ENCODE measurements around the gene TOX3. TPM values are rescaled to one million over a fixed set of nuclear protein-coding genes. Genes with fewer than 3 reads are reported as not detected.

The TOX3 gene
- total RNA-seq, 1 experiment from 2014 or later, result not detected

DNA sequence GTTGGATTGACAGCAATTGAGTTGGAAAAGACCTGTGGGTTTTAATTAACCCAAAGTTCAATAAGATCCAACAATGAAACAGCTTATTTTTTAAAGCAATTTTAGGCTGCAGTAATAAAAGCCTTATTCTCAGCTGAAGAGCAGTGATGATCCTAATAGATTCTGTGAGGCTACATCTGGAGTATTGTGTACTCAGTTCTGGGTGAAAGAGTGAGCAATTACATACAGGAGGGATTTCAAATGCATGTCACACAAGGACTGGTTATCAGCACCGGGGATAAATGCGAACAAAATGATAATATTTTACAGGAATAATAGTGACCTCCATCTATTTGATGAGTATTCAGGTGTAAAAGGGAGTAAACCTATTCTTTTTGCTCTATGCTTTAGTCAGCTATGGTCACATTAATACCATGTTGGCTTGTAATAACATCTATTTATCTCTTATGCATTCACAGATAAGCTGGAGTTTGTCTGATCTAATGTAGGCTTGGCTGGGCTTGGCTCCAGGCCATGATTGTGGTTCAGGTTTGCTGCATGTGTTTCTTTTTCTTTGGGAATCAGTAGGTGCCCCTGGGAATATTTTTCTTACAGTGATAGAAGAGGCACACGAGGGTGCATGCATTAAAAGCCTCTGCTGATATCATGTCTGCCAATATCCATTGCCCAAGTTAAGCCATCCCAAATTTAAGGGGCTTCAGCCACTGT is 22.2 kb upstream of the TOX3 start:
- Histone ChIP-seq H3K4me2 (ENCODE audit: low read depth, low read length, poor library complexity, severe bottlenecking) (no peak overlapping the region), H3K4me3 (ENCODE audit: low read length) (no peak overlapping the region), H4K20me1 (ENCODE audit: insufficient read depth, low read depth, low read length) (no peaks in the 10 kb centered on the region), H3K9ac (ENCODE audit: low read length) (no peak overlapping the region), H3K9me2 (replicated peaks; ENCODE audit: insufficient read depth, low read length) (no peaks in the 10 kb centered on the region), H3K9me3 (ENCODE audit: low read length) (no peaks in the 10 kb centered on the region), H3K36me3 (ENCODE audit: insufficient read depth, low read length) (no peaks in the 10 kb centered on the region), H3K27ac (ENCODE audit: low read length) (no peak overlapping the region), H3K79me2 (ENCODE audit: low read length) (no peaks in the 10 kb centered on the region), H2AFZ (ENCODE audit: low read length) (no peak overlapping the region), H3K27me3 (ENCODE audit: low read length) (no peaks in the 10 kb centered on the region), H3K4me1 (ENCODE audit: low read length) (no peaks in the 10 kb centered on the region)
- DNase-seq, result no peak

GRCh38 chr16:52568495-52568894 is 21.6 kb upstream of the TOX3 start:
- Histone ChIP-seq H3K27ac (ENCODE audit: low read length) (no peak overlapping the region), H3K36me3 (ENCODE audit: insufficient read depth, low read length) (no peaks in the 10 kb centered on the region), H3K4me1 (ENCODE audit: low read length) (no peaks in the 10 kb centered on the region), H3K4me2 (ENCODE audit: low read depth, low read length, poor library complexity, severe bottlenecking) (no peak overlapping the region), H3K4me3 (ENCODE audit: low read length) (no peak overlapping the region), H4K20me1 (ENCODE audit: insufficient read depth, low read depth, low read length) (no peaks in the 10 kb centered on the region), H3K9me3 (ENCODE audit: low read length) (no peaks in the 10 kb centered on the region), H3K79me2 (ENCODE audit: low read length) (no peaks in the 10 kb centered on the region), H2AFZ (ENCODE audit: low read length) (no peak overlapping the region), H3K27me3 (ENCODE audit: low read length) (no peaks in the 10 kb centered on the region), H3K9ac (ENCODE audit: low read length) (no peak overlapping the region), H3K9me2 (replicated peaks; ENCODE audit: insufficient read depth, low read length) (no peaks in the 10 kb centered on the region)
- no peak for DNase-seq

- DNase-seq, result no peak
These were observed 20.2 kb upstream of the TOX3 start for GRCh38 chr16:52567193-52567592.

DNA sequence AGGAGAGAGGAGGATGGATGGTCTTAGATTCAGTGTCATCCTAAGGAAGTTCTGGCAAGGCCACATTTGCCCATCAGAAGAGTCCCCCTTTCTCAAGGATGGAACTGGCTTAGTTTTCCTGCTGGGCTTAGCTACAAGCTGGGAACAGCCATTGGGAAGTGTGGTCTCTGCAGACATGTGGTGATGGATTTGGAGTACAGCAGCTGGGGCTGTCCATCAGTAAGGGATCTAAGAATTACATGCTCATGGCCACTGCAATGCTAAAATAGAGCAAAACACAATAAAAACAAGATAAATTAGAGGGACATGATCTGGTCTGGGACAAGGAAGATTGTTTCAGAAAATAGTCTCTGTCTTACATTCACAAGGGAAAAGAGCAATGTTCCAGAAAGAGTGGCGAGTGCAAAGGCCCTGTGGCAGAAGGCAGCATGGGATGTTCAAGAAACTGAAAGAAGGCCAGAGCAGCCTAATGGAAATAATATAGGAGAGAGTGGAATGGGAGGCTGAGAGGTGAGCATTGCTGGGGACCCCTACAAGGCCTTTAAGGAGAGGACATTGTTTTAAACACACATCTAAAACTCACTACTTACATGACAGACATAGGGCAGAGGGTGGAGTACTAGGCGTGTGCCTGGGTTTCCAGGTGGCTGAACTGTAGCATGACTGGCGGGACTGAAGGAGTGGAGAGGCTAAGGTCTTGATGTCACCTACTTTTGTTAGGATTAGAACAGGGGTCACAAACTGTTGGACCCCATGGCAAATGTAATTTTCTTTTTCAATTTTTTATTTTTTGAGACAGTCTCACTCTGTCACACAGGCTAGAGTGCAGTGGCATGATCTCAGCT is 17.0 kb upstream of the TOX3 start:
- H3K79me2 ChIP-seq (ENCODE audit: low read length), result no peaks in the 10 kb centered on the region
- no peak overlapping the region for H2AFZ ChIP-seq (ENCODE audit: low read length)
- H3K9me3 ChIP-seq (ENCODE audit: low read length), result no peaks in the 10 kb centered on the region
- H3K9ac ChIP-seq (ENCODE audit: low read length), result no peak overlapping the region
- H3K36me3 ChIP-seq (ENCODE audit: insufficient read depth, low read length), result no peaks in the 10 kb centered on the region
- no peak overlapping the region for H3K27ac ChIP-seq (ENCODE audit: low read length)
- DNase-seq, result no peak
- H4K20me1 ChIP-seq (ENCODE audit: insufficient read depth, low read depth, low read length), result no peaks in the 10 kb centered on the region
- H3K4me1 ChIP-seq (ENCODE audit: low read length), result no peaks in the 10 kb centered on the region
- no peaks in the 10 kb centered on the region for H3K9me2 ChIP-seq (replicated peaks; ENCODE audit: insufficient read depth, low read length)
- H3K4me3 ChIP-seq (ENCODE audit: low read length), result no peak overlapping the region
- no peaks in the 10 kb centered on the region for H3K27me3 ChIP-seq (ENCODE audit: low read length)
- H3K4me2 ChIP-seq (ENCODE audit: low read depth, low read length, poor library complexity, severe bottlenecking), result no peak overlapping the region

More at GRCh38 chr16:52567193-52567592, 20.2 kb upstream of the TOX3 start:
- H3K4me2 ChIP-seq (ENCODE audit: low read depth, low read length, poor library complexity, severe bottlenecking), result no peak overlapping the region
- H3K79me2 ChIP-seq (ENCODE audit: low read length), result no peaks in the 10 kb centered on the region
- H3K9ac ChIP-seq (ENCODE audit: low read length), result no peak overlapping the region
- H3K9me3 ChIP-seq (ENCODE audit: low read length), result no peaks in the 10 kb centered on the region
- no peaks in the 10 kb centered on the region for H3K36me3 ChIP-seq (ENCODE audit: insufficient read depth, low read length)
- no peaks in the 10 kb centered on the region for H3K4me1 ChIP-seq (ENCODE audit: low read length)
- no peaks in the 10 kb centered on the region for H4K20me1 ChIP-seq (ENCODE audit: insufficient read depth, low read depth, low read length)
- no peak overlapping the region for H2AFZ ChIP-seq (ENCODE audit: low read length)
- H3K27ac ChIP-seq (ENCODE audit: low read length), result no peak overlapping the region
- no peaks in the 10 kb centered on the region for H3K27me3 ChIP-seq (ENCODE audit: low read length)
- H3K9me2 ChIP-seq (replicated peaks; ENCODE audit: insufficient read depth, low read length), result no peaks in the 10 kb centered on the region
- no peak overlapping the region for H3K4me3 ChIP-seq (ENCODE audit: low read length)

DNA sequence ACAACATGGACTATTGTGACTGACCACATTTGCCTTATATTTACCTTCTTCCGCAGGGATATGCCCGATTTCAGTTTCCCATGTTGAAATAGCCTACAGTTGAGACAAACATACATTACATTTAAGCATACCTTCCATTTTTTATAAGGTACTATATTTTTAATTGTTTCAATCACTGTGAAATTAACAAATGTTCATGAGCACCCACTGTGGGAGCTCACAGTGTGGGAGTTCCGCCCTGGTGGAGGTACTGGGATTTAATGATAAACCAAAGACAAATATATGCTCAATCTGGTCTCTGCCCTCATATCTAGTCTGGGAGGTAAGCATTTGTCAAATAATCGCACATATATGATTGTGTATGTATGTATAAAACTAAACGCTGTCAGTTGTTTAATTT is 15.8 kb upstream of the TOX3 start:
- Histone ChIP-seq H3K9me2 (replicated peaks; ENCODE audit: insufficient read depth, low read length) (no peaks in the 10 kb centered on the region), H4K20me1 (ENCODE audit: insufficient read depth, low read depth, low read length) (no peaks in the 10 kb centered on the region), H3K27me3 (ENCODE audit: low read length) (no peaks in the 10 kb centered on the region), H3K4me2 (ENCODE audit: low read depth, low read length, poor library complexity, severe bottlenecking) (no peak overlapping the region), H3K4me3 (ENCODE audit: low read length) (no peak overlapping the region), H3K9ac (ENCODE audit: low read length) (no peak overlapping the region), H3K36me3 (ENCODE audit: insufficient read depth, low read length) (no peaks in the 10 kb centered on the region), H3K27ac (ENCODE audit: low read length) (no peak overlapping the region), H3K9me3 (ENCODE audit: low read length) (no peaks in the 10 kb centered on the region), H3K4me1 (ENCODE audit: low read length) (no peaks in the 10 kb centered on the region), H2AFZ (ENCODE audit: low read length) (no peak overlapping the region), H3K79me2 (ENCODE audit: low read length) (no peaks in the 10 kb centered on the region)
- DNase-seq, result no peak

- H3K4me1 ChIP-seq (ENCODE audit: low read length), result no peaks in the 10 kb centered on the region
- H3K27ac ChIP-seq (ENCODE audit: low read length), result no peak overlapping the region
- H3K79me2 ChIP-seq (ENCODE audit: low read length), result no peaks in the 10 kb centered on the region
- H4K20me1 ChIP-seq (ENCODE audit: insufficient read depth, low read depth, low read length), result no peaks in the 10 kb centered on the region
- no peak overlapping the region for H3K4me2 ChIP-seq (ENCODE audit: low read depth, low read length, poor library complexity, severe bottlenecking)
- H3K4me3 ChIP-seq (ENCODE audit: low read length), result no peak overlapping the region
- H3K36me3 ChIP-seq (ENCODE audit: insufficient read depth, low read length), result no peaks in the 10 kb centered on the region
- H3K9me3 ChIP-seq (ENCODE audit: low read length), result no peaks in the 10 kb centered on the region
- DNase-seq, result no peak
- no peaks in the 10 kb centered on the region for H3K27me3 ChIP-seq (ENCODE audit: low read length)
- H3K9me2 ChIP-seq (replicated peaks; ENCODE audit: insufficient read depth, low read length), result no peaks in the 10 kb centered on the region
- H2AFZ ChIP-seq (ENCODE audit: low read length), result no peak overlapping the region
- no peak overlapping the region for H3K9ac ChIP-seq (ENCODE audit: low read length)
These were observed 15.2 kb upstream of the TOX3 start for GRCh38 chr16:52561910-52562741.

GRCh38 chr16:52558448-52558847 is 11.5 kb upstream of the TOX3 start:
- H3K4me1 ChIP-seq (ENCODE audit: low read length), result no peaks in the 10 kb centered on the region
- no peaks in the 10 kb centered on the region for H4K20me1 ChIP-seq (ENCODE audit: insufficient read depth, low read depth, low read length)
- no peak overlapping the region for H3K9ac ChIP-seq (ENCODE audit: low read length)
- no peak overlapping the region for H3K4me2 ChIP-seq (ENCODE audit: low read depth, low read length, poor library complexity, severe bottlenecking)
- H3K27me3 ChIP-seq (ENCODE audit: low read length), result no peaks in the 10 kb centered on the region
- H3K79me2 ChIP-seq (ENCODE audit: low read length), result no peaks in the 10 kb centered on the region
- H3K4me3 ChIP-seq (ENCODE audit: low read length), result no peak overlapping the region
- no peak overlapping the region for H2AFZ ChIP-seq (ENCODE audit: low read length)
- no peaks in the 10 kb centered on the region for H3K9me2 ChIP-seq (replicated peaks; ENCODE audit: insufficient read depth, low read length)
- H3K36me3 ChIP-seq (ENCODE audit: insufficient read depth, low read length), result no peaks in the 10 kb centered on the region
- no peak for DNase-seq
- no peaks in the 10 kb centered on the region for H3K9me3 ChIP-seq (ENCODE audit: low read length)
- no peak overlapping the region for H3K27ac ChIP-seq (ENCODE audit: low read length)

GRCh38 chr16:52557236-52557635 is 10.3 kb upstream of the TOX3 start:
- H3K9ac ChIP-seq (ENCODE audit: low read length), result no peak overlapping the region
- DNase-seq, result no peak
- H2AFZ ChIP-seq (ENCODE audit: low read length), result no peak overlapping the region
- H4K20me1 ChIP-seq (ENCODE audit: insufficient read depth, low read depth, low read length), result no peaks in the 10 kb centered on the region
- no peaks in the 10 kb centered on the region for H3K27me3 ChIP-seq (ENCODE audit: low read length)
- no peaks in the 10 kb centered on the region for H3K9me3 ChIP-seq (ENCODE audit: low read length)
- H3K4me1 ChIP-seq (ENCODE audit: low read length), result no peaks in the 10 kb centered on the region
- H3K36me3 ChIP-seq (ENCODE audit: insufficient read depth, low read length), result no peaks in the 10 kb centered on the region
- H3K9me2 ChIP-seq (replicated peaks; ENCODE audit: insufficient read depth, low read length), result no peaks in the 10 kb centered on the region
- no peak overlapping the region for H3K27ac ChIP-seq (ENCODE audit: low read length)
- no peak overlapping the region for H3K4me3 ChIP-seq (ENCODE audit: low read length)
- no peaks in the 10 kb centered on the region for H3K79me2 ChIP-seq (ENCODE audit: low read length)
- no peak overlapping the region for H3K4me2 ChIP-seq (ENCODE audit: low read depth, low read length, poor library complexity, severe bottlenecking)

All from Karpas-422 (cell line).